Ovary (tissue), 9 donors: ENCODE results near the gene PKD1L1. TPM values are rescaled to one million over a fixed set of nuclear protein-coding genes. Genes with fewer than 3 reads are reported as not detected.

Experiments used
- DNase-seq, 5 donors: peaks; one replicate each; pipeline ENCODE4 v3.0.0-alpha.2; 2019 to 2020
- H3K27ac ChIP-seq, 2 donors: fragments of 200-600 bp; one replicate each; pipeline versions ENCODE4 v1.5.1 to v1.8.0; 2019 to 2022
- H3K27me3 ChIP-seq: fragments of 200-600 bp; one replicate; pipeline ENCODE4 v1.8.0; 2022
- H3K36me3 ChIP-seq: fragments of 200-600 bp; sonication (generic); one replicate; pipeline ENCODE4 v1.5.1; 2019
- H3K4me1 ChIP-seq: one replicate; pipeline ENCODE4 v1.8.1; 2013; ENCODE audit warnings: mild to moderate bottlenecking, moderate library complexity; ENCODE audit not compliant: insufficient read depth
- H3K4me3 ChIP-seq: fragments of 200-600 bp; sonication (generic); one replicate; pipeline ENCODE4 v1.5.1; 2017
- H3K9me3 ChIP-seq, 2 donors: fragments of 200-600 bp in 1 of 2; sonication (generic) in 1 of 2; one replicate each; pipeline versions ENCODE4 v1.5.1 to v1.8.1; 2013 to 2019; ENCODE audit warnings: mild to moderate bottlenecking in 1 of 2, moderate library complexity in 1 of 2
- EP300 ChIP-seq: sonication (generic); formaldehyde crosslinking; IDR thresholded peaks from one replicate; pipeline ENCODE4 v1.6.1; 2017; ENCODE audit warnings: antibody characterized with exemption
- POLR2A ChIP-seq: fragments of 450-650 bp; IDR thresholded peaks from one replicate; pipeline ENCODE4 v1.6.1; 2017; ENCODE audit warnings: antibody characterized with exemption, mild to moderate bottlenecking, moderate library complexity
- WGBS, 3 donors: extraction: QIAGEN DNeasy Blood & Tissue Kit in 1 of 3; methylation state at CpG; one replicate each; pipeline versions ENCODE4 v1.1.5 to v1.1.7; 2013 to 2017; 5-methylcytosine and 5-hydroxymethylcytosine counted together
- intact Hi-C, 4 donors: fragments of 100-400 bp; cut with DNase I; formaldehyde crosslinking; loops; one replicate each; pipeline versions ENCODE4 v1.11.0 to v1.15.1; 2022 to 2023
- polyA plus RNA-seq, 2 donors: library from polyadenylated mRNA; stranded (reverse); fragments of 200-250 nt in 1 of 2; fragments of 350-450 nt in 1 of 2; fragmentation: Illumina TruSeq in 1 of 2; extraction: RNeasy Lipid Tissue Mini Kit (QIAGEN cat#74804) in 1 of 2; gene quantifications; one replicate each; pipeline ENCODE4 v1.2.3, GENCODE V29; 2013 to 2014
- total RNA-seq, 7 donors: library from RNA; depleted of rRNA in 2 of 7; stranded (reverse); fragments of >200 nt in 2 of 7; fragmentation: NEBNext Ultra II Directional in 3 of 7; extraction: Animal tissue kit (Norgen Biotek cat#: 25700) in 3 of 7; gene quantifications; one replicate each; pipeline versions ENCODE4 v1.1.0 to v1.2.4, GENCODE V29; 2016 to 2023
- TF ChIP-seq, protein P1 (sequence below), 3 donors: fragments of 450-650 bp in 2 of 3; fragments of 200-600 bp in 1 of 3; IDR thresholded peaks; one replicate each; pipeline versions ENCODE4 v1.5.1 to v1.8.0; 2016 to 2022; ENCODE audit warnings: antibody characterized with exemption in 3 of 3, mild to moderate bottlenecking in 1 of 3
- donor health status: DM: no; HTN: no; CAD: no; lungs with moderate emphysema.
- donor health status: DM: no; HTN: no; CAD: no.
- donor health status: Bipolar disorder and iron deficiency.
- donor health status: DM: yes; HTN: yes; CAD: no.
- donor health status: DM: no; HTN: no; CAD: no.
- donor health status: DM: yes; HTN: yes; CAD: no.

PKD1L1 gene
- total and polyA plus RNA-seq, 9 donors = 0.11 to 0.48 (median 0.22) TPM

DNA sequence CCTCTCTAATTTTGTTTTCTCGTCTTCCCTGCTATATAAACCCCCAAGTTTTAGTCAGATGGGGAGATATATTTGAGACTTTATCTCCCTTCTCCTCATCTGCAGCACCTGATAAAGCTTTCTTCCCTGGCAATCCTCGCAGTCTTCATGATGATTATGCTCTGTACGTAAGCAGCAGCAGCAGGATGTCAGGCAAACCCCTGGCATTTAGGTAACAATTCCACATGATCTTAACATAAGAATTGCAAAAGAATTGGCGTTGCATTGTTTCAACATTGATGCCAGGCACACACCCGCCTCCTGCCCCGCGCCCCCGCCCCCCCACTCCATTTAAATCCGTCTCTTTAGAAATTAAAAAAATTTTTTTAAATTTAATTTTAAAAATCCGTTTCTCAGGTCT, 6.1 kb downstream of the PKD1L1 start:
- Histone ChIP-seq H3K4me3 (no peak overlapping the region), H3K27me3 (no peaks in the 10 kb centered on the region), H3K36me3 (no peaks in the 10 kb centered on the region), H3K4me1 (no peaks in the 10 kb centered on the region), H3K27ac (no peak overlapping the region), H3K9me3 (no peaks in the 10 kb centered on the region)
- no peak for DNase-seq
- WGBS, 3 donors = 90 to 91% (median 91%) methylated on average over 10 of the region's 10 CpGs
- TF ChIP-seq EP300 (no peak), POLR2A (no peak)
- intact Hi-C loops = loop anchor here in 3 of 4 donors (5.0 to 10.0 kb wide), 3 partner anchors 53 to 667 kb away; no protein-coding TSS in a partner anchor

DNA sequence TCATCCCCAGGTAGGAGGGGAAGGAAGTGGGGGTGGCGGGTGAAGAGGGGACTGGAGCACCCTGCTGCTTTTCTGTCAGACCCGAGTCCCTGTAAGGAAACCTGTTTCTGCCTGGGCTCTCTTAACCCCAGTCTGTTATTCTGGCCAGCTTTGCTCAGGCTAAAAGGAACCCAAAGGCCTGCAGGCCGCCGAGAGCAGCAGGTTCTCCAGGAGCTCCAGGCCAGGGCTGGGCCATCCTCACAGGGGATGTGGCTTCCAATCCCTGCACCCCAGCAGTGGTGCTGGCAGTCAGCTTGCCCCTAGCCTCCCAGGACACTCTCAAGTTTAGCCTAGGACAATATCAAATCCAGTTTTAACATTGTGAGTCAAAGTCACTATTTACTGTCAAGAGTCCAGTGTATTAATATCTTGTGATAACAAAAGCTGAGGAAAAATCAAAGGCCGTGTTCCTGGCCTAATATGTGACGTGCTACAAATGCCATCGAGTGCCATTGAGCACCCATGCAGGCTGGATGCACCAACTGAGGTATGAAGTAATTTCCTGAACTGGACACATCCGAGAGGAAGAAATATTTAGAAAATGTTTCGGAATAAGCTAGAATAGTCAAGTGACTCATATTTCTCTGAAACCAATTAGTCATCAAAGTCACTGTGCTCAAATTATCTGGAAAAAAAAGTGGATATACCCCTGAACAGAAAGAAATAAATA, 7.0 kb downstream of the PKD1L1 start:
- no peaks in the 10 kb centered on the region for H3K36me3 ChIP-seq
- no peaks in the 10 kb centered on the region for H3K27me3 ChIP-seq
- intact Hi-C loops = loop anchor here in 3 of 4 donors (5.0 to 10.0 kb wide), 3 partner anchors 54 to 666 kb away; no protein-coding TSS in a partner anchor
- no peak overlapping the region for H3K27ac ChIP-seq
- DNase-seq = no peak
- 67 to 78% (median 70%) methylated on average over 9 of the region's 9 CpGs for whole genome bisulfite sequencing, 3 donors
- H3K9me3 ChIP-seq = no peaks in the 10 kb centered on the region
- TF ChIP-seq, protein P1, sequence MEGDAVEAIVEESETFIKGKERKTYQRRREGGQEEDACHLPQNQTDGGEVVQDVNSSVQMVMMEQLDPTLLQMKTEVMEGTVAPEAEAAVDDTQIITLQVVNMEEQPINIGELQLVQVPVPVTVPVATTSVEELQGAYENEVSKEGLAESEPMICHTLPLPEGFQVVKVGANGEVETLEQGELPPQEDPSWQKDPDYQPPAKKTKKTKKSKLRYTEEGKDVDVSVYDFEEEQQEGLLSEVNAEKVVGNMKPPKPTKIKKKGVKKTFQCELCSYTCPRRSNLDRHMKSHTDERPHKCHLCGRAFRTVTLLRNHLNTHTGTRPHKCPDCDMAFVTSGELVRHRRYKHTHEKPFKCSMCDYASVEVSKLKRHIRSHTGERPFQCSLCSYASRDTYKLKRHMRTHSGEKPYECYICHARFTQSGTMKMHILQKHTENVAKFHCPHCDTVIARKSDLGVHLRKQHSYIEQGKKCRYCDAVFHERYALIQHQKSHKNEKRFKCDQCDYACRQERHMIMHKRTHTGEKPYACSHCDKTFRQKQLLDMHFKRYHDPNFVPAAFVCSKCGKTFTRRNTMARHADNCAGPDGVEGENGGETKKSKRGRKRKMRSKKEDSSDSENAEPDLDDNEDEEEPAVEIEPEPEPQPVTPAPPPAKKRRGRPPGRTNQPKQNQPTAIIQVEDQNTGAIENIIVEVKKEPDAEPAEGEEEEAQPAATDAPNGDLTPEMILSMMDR (IDR thresholded peaks at IDR 0.05) = no peak
- TF ChIP-seq POLR2A (no peak), EP300 (no peak)
- no peaks in the 10 kb centered on the region for H3K4me1 ChIP-seq
- H3K4me3 ChIP-seq = no peak overlapping the region

DNA sequence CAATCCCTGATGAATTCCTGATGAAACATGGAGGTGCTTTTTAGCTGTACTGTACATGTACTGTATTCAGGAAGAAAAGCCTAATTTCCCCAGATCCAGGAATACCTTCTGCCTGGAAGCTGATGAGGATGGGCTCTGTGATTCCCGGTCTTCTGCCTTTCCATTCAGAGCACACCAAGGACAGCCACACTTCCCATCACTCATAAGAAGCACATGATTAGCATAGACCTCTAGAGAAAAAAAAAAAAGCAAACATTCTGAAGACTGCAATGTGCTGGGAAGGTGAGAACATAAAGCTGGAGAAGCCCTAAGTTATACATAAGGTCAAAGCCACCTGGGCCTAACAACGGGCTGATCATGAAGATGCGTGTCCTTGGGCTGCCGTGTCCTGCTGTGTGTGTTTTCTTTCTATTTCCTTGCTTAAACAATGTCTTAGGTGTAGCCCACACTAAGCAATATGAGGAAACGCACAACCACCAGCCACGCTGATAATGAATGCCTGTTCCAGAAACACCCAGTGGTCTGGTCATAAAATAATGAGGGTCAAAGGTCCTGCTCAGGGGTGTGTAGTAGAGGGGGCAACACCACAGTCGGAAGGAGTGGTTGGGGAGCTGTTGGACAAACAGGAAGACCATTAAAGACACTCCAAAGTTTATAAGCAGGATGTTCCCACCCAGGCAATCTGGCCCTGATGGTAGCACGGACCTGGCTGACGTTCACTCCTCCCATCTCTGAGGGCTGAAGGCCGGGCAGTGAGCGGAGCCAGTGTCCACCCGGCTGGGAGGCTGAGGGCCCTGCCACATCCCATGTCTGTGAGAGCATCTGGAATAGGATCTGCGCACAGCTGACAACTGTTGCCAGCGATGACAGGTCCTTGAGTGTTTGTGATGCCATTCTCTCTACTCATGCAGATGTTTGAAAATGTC, 7.9 kb downstream of the PKD1L1 start:
- Histone ChIP-seq H3K36me3 (no peaks in the 10 kb centered on the region), H3K27ac (no peak overlapping the region), H3K4me1 (no peaks in the 10 kb centered on the region), H3K9me3 (no peaks in the 10 kb centered on the region), H3K4me3 (no peak overlapping the region), H3K27me3 (no peaks in the 10 kb centered on the region)
- WGBS, 3 donors = 72 to 76% (median 75%) methylated on average over 14 of the region's 14 CpGs
- TF ChIP-seq EP300 (no peak), POLR2A (no peak)
- TF ChIP-seq, protein P1 (IDR thresholded peaks at IDR 0.05) = no peak
- no peak for DNase-seq
- intact Hi-C loops = loop anchor here in 3 of 4 donors (5.0 to 10.0 kb wide), 3 partner anchors 54 to 666 kb away; no protein-coding TSS in a partner anchor

DNA sequence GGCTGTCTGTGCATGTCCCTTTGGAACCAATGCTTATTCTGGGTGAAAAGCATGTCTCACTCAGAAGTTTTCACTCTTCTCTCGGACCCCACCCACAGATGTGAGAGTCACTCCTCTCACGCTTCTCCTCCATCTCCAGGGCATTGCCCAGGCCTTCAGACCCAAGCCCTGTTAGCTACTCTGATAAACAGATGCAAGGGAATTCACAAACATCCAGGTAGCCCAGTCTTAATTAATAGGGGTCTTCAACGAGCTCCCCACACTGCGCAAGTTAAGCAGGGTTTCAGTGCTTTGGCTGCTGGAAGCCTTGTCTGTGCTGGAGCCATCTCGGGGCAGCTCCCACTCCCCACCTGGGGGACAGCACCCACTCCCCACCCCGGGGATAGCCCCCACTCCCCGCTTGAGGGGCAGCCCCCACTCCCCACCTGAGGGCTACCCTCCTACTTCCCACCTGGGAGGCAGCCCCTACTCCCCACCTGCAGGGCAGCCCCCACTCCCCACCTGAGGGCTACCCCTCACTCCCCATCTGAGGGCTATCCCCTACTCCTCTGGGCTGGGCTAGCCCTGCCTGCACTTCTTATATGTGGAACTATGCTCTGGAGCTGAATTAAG, 8.7 kb downstream of the PKD1L1 start:
- 90 to 93% (median 92%) methylated on average over 7 of the region's 7 CpGs for WGBS, 3 donors
- TF ChIP-seq, protein P1 (IDR thresholded peaks at IDR 0.05) = no peak
- no peak for TF ChIP-seq EP300
- no peak for DNase-seq
- H3K4me1 ChIP-seq = no peaks in the 10 kb centered on the region
- no peaks in the 10 kb centered on the region for H3K27me3 ChIP-seq
- intact Hi-C loops = loop anchor here in 3 of 4 donors (5.0 to 10.0 kb wide), 3 partner anchors 55 to 665 kb away; no protein-coding TSS in a partner anchor
- H3K27ac ChIP-seq = no peak overlapping the region
- H3K36me3 ChIP-seq = no peaks in the 10 kb centered on the region
- no peaks in the 10 kb centered on the region for H3K9me3 ChIP-seq
- no peak overlapping the region for H3K4me3 ChIP-seq
